Neural cell (in vitro differentiated cells): ENCODE data around the gene ANAPC10.

Experiments
- EP300 ChIP-seq: fragments of 450-650 bp; conservative IDR thresholded peaks from 2 replicates; pipeline ENCODE4 v1.6.1; 2014; ENCODE audit warnings: antibody characterized with exemption, mild to moderate bottlenecking, moderate library complexity; ENCODE audit not compliant: poor library complexity, severe bottlenecking
- EZH2 ChIP-seq: fragments of 200-600, 300-800 bp; shearing (Covaris generic), sonication (generic); IDR thresholded peaks from 2 replicates; pipeline ENCODE4 v1.6.1; 2014; ENCODE audit warnings: antibody characterized with exemption, low read length, borderline replicate concordance, mild to moderate bottlenecking; ENCODE audit not compliant: insufficient read depth, poor library complexity, severe bottlenecking
- MXI1 ChIP-seq: fragments of 450-650 bp; conservative IDR thresholded peaks from 2 replicates; pipeline ENCODE4 v1.6.1; 2014; ENCODE audit warnings: antibody characterized with exemption, mild to moderate bottlenecking; ENCODE audit not compliant: poor library complexity, severe bottlenecking
- POLR2AphosphoS5 ChIP-seq: IDR thresholded peaks from 2 replicates; pipeline ENCODE4 v1.6.1; 2012
- RAD21 ChIP-seq: fragments of 450-650 bp; conservative IDR thresholded peaks from 2 replicates; pipeline ENCODE4 v1.6.1; 2014; ENCODE audit warnings: antibody characterized with exemption, mild to moderate bottlenecking, moderate library complexity
- SMC3 ChIP-seq: fragments of 450-650 bp; conservative IDR thresholded peaks from 2 replicates; pipeline ENCODE4 v1.6.1; 2014; ENCODE audit warnings: antibody characterized with exemption, mild to moderate bottlenecking, moderate library complexity; ENCODE audit not compliant: poor library complexity
- TAF1 ChIP-seq: IDR thresholded peaks from 2 replicates; pipeline ENCODE4 v1.6.1; 2012; ENCODE audit warnings: low read depth
- TF ChIP-seq, protein P1 (sequence below): fragments of 450-650 bp; IDR thresholded peaks from 2 replicates; pipeline ENCODE4 v1.5.1; 2014; ENCODE audit warnings: antibody characterized with exemption, mild to moderate bottlenecking, moderate library complexity; ENCODE audit not compliant: poor library complexity, severe bottlenecking
- TF ChIP-seq, protein P2 (sequence below): IDR thresholded peaks from 2 replicates; pipeline ENCODE4 v1.6.1; 2012; ENCODE audit warnings: borderline replicate concordance

DNA sequence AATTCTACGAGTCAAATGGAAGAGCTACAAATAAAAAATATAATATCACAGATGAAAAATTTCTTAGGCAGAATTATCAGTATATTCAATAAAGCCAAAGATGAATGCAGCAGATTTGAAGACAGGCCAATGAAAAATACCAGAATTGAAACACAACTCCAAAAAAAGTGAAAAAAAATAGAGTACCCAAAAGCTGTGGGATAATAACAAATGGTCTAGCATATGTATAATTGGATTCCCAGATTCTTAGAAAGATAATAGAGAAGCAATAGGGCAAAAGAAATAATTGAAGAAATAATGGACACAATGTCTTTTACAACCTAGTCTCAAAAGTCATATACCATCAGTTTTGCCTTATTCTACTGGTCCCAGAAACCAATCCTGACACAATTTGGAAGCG, 4.4 kb downstream of the ANAPC10 start:
- TF ChIP-seq, protein P1, sequence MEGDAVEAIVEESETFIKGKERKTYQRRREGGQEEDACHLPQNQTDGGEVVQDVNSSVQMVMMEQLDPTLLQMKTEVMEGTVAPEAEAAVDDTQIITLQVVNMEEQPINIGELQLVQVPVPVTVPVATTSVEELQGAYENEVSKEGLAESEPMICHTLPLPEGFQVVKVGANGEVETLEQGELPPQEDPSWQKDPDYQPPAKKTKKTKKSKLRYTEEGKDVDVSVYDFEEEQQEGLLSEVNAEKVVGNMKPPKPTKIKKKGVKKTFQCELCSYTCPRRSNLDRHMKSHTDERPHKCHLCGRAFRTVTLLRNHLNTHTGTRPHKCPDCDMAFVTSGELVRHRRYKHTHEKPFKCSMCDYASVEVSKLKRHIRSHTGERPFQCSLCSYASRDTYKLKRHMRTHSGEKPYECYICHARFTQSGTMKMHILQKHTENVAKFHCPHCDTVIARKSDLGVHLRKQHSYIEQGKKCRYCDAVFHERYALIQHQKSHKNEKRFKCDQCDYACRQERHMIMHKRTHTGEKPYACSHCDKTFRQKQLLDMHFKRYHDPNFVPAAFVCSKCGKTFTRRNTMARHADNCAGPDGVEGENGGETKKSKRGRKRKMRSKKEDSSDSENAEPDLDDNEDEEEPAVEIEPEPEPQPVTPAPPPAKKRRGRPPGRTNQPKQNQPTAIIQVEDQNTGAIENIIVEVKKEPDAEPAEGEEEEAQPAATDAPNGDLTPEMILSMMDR, result no peak
- TF ChIP-seq MXI1 (no peak), EP300 (no peak), EZH2 (no peak), POLR2AphosphoS5 (no peak), SMC3 (no peak), RAD21 (no peak), TAF1 (no peak)
- TF ChIP-seq, protein P2, sequence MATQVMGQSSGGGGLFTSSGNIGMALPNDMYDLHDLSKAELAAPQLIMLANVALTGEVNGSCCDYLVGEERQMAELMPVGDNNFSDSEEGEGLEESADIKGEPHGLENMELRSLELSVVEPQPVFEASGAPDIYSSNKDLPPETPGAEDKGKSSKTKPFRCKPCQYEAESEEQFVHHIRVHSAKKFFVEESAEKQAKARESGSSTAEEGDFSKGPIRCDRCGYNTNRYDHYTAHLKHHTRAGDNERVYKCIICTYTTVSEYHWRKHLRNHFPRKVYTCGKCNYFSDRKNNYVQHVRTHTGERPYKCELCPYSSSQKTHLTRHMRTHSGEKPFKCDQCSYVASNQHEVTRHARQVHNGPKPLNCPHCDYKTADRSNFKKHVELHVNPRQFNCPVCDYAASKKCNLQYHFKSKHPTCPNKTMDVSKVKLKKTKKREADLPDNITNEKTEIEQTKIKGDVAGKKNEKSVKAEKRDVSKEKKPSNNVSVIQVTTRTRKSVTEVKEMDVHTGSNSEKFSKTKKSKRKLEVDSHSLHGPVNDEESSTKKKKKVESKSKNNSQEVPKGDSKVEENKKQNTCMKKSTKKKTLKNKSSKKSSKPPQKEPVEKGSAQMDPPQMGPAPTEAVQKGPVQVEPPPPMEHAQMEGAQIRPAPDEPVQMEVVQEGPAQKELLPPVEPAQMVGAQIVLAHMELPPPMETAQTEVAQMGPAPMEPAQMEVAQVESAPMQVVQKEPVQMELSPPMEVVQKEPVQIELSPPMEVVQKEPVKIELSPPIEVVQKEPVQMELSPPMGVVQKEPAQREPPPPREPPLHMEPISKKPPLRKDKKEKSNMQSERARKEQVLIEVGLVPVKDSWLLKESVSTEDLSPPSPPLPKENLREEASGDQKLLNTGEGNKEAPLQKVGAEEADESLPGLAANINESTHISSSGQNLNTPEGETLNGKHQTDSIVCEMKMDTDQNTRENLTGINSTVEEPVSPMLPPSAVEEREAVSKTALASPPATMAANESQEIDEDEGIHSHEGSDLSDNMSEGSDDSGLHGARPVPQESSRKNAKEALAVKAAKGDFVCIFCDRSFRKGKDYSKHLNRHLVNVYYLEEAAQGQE, result no peak
